SU-DHL-6 (cell line): ENCODE data around the gene CTTNBP2NL.

Experiments used
- H2AFZ ChIP-seq: fragments of 200-600 bp; sonication (generic); 2 replicates; pipeline ENCODE4 v1.6.1; 2014; ENCODE audit warnings: low read depth, mild to moderate bottlenecking, moderate library complexity, mixed read lengths, antibody characterized with exemption, low read length; ENCODE audit not compliant: severe bottlenecking
- H3F3A ChIP-seq: fragments of 200-600 bp; shearing (Covaris generic); 2 replicates; pipeline ENCODE4 v1.6.0; 2016; ENCODE audit warnings: antibody characterized with exemption, mild to moderate bottlenecking; ENCODE audit not compliant: insufficient read depth
- H3K27ac ChIP-seq: fragments of 200-600 bp; sonication (generic); 2 replicates; pipeline ENCODE4 v1.5.1; 2016; ENCODE audit warnings: low read depth, mild to moderate bottlenecking, low read length, moderate library complexity, mixed read lengths
- H3K27me3 ChIP-seq: fragments of 200-600 bp; sonication (generic), shearing (Covaris generic); 2 replicates; pipeline ENCODE4 v1.6.0; 2014; ENCODE audit warnings: mild to moderate bottlenecking, low read length
- H3K36me3 ChIP-seq: fragments of 200-600 bp; sonication (generic); 2 replicates; pipeline ENCODE4 v1.6.1; 2014; ENCODE audit warnings: mild to moderate bottlenecking, low read length, mixed read lengths
- H3K4me2 ChIP-seq: fragments of 300-600, 200-600 bp; shearing (Covaris generic), sonication (generic); 2 replicates; pipeline ENCODE4 v1.6.0; 2014; ENCODE audit warnings: low read length, low read depth, mild to moderate bottlenecking; ENCODE audit not compliant: poor library complexity, severe bottlenecking
- H3K4me3 ChIP-seq: fragments of 200-600 bp; sonication (generic); 2 replicates; pipeline ENCODE4 v1.5.1; 2014; ENCODE audit warnings: antibody characterized with exemption, low read length, mild to moderate bottlenecking, mixed read lengths; ENCODE audit not compliant: insufficient read depth, poor library complexity, severe bottlenecking
- H3K79me2 ChIP-seq: fragments of 200-600 bp; sonication (generic); 2 replicates; pipeline ENCODE4 v1.6.1; 2014; ENCODE audit warnings: mild to moderate bottlenecking, low read length, moderate library complexity; ENCODE audit not compliant: insufficient read depth
- H3K9ac ChIP-seq: fragments of 200-600 bp; sonication (generic); 2 replicates; pipeline ENCODE4 v1.7.0; 2014; ENCODE audit warnings: mild to moderate bottlenecking, low read length
- H3K9me2 ChIP-seq: fragments of 200-600 bp; sonication (generic); replicated peaks from 2 replicates; pipeline ENCODE4 v1.6.1; 2014; ENCODE audit warnings: low read length; ENCODE audit not compliant: insufficient read depth
- H3K9me3 ChIP-seq: fragments of 200-600 bp; sonication (generic); 2 replicates; pipeline ENCODE4 v1.6.1; 2014; ENCODE audit warnings: low read length, mixed read lengths; ENCODE audit not compliant: insufficient read depth
- H4K20me1 ChIP-seq: fragments of 200-600 bp; sonication (generic); 2 replicates; pipeline ENCODE4 v1.6.1; 2014; ENCODE audit warnings: low read depth, mild to moderate bottlenecking, antibody characterized with exemption, low read length, moderate library complexity, mixed read lengths
- CTCF ChIP-seq: fragments of 200-600 bp; sonication (generic); IDR thresholded peaks from one replicate; pipeline ENCODE4 v1.5.1; 2017; ENCODE audit warnings: antibody characterized with exemption, mild to moderate bottlenecking, low read length, moderate library complexity; ENCODE audit not compliant: insufficient read depth, poor library complexity, severe bottlenecking
- EZH2phosphoT487 ChIP-seq: fragments of 200-600 bp; sonication (generic), shearing (Covaris generic); conservative IDR thresholded peaks from 2 replicates; pipeline ENCODE4 v1.6.1; 2018; ENCODE audit warnings: mild to moderate bottlenecking, antibody characterized with exemption, low read length, moderate library complexity, mixed read lengths

The CTTNBP2NL gene

GRCh38 chr1:112394743-112395062 is 1.3 kb upstream of the CTTNBP2NL start:
- Histone ChIP-seq H3K9ac (no peak overlapping the region), H3K4me2 (no peak overlapping the region), H3K79me2 (no peaks in the 10 kb centered on the region), H3K4me3 (no peak overlapping the region), H3K9me3 (no peaks in the 10 kb centered on the region), H2AFZ (no peak overlapping the region), H4K20me1 (no peaks in the 10 kb centered on the region), H3F3A (peaks cover 11% of the 10 kb centered on the region; the same call in 1 of the 2 replicates), H3K27me3 (no peaks in the 10 kb centered on the region), H3K36me3 (no peaks in the 10 kb centered on the region), H3K27ac (no peak overlapping the region), H3K9me2 (no peaks in the 10 kb centered on the region)
- no peak for TF ChIP-seq EZH2phosphoT487
- no peak for TF ChIP-seq CTCF

GRCh38 chr1:112395256-112395820 is 676 bp upstream of the CTTNBP2NL start:
- Histone ChIP-seq H3K27ac (no peak overlapping the region), H3K4me2 (peak overlapping the region; percentile 78)
- TF ChIP-seq CTCF (no peak), EZH2phosphoT487 (no peak)

GRCh38 chr1:112396653-112397471 is 848 bp downstream of the CTTNBP2NL start:
- TF ChIP-seq CTCF, result no peak
- no peak for TF ChIP-seq EZH2phosphoT487
- peak overlapping the region; percentile 100 for H2AFZ ChIP-seq
- no peaks in the 10 kb centered on the region for H3K9me2 ChIP-seq
- H3K36me3 ChIP-seq, result no peaks in the 10 kb centered on the region
- H3K27me3 ChIP-seq, result no peaks in the 10 kb centered on the region
- H3F3A ChIP-seq, result peaks cover 11% of the 10 kb centered on the region; the same call in 1 of the 2 replicates
- H4K20me1 ChIP-seq, result no peaks in the 10 kb centered on the region
- no peaks in the 10 kb centered on the region for H3K9me3 ChIP-seq
- H3K9ac ChIP-seq, result peak overlapping the region; percentile 62
- peak overlapping the region; percentile 78 for H3K4me2 ChIP-seq
- H3K4me3 ChIP-seq, result peak overlapping the region; percentile 83
- H3K27ac ChIP-seq, result no peak overlapping the region
- H3K79me2 ChIP-seq, result no peaks in the 10 kb centered on the region

More at GRCh38 chr1:112395256-112395820, 676 bp upstream of the CTTNBP2NL start:
- H3K9ac ChIP-seq, result peak overlapping the region; percentile 62
- peaks cover 11% of the 10 kb centered on the region; the same call in 1 of the 2 replicates for H3F3A ChIP-seq
- H3K27me3 ChIP-seq, result no peaks in the 10 kb centered on the region
- peak overlapping the region; percentile 100 for H2AFZ ChIP-seq
- no peaks in the 10 kb centered on the region for H3K36me3 ChIP-seq
- H3K9me2 ChIP-seq, result no peaks in the 10 kb centered on the region
- H3K9me3 ChIP-seq, result no peaks in the 10 kb centered on the region
- H3K4me3 ChIP-seq, result peak overlapping the region; percentile 83
- H3K79me2 ChIP-seq, result no peaks in the 10 kb centered on the region
- no peaks in the 10 kb centered on the region for H4K20me1 ChIP-seq
